GM19193 (cell line): Measurements from ENCODE around the gene TRAPPC12.

Experiments used
- POLR2A ChIP-seq: IDR thresholded peaks from 4 replicates; pipeline ENCODE4 v1.6.1; 2011; ENCODE audit not compliant: insufficient read depth, insufficient read length; ENCODE audit errors: extremely low read depth

The TRAPPC12 gene

DNA sequence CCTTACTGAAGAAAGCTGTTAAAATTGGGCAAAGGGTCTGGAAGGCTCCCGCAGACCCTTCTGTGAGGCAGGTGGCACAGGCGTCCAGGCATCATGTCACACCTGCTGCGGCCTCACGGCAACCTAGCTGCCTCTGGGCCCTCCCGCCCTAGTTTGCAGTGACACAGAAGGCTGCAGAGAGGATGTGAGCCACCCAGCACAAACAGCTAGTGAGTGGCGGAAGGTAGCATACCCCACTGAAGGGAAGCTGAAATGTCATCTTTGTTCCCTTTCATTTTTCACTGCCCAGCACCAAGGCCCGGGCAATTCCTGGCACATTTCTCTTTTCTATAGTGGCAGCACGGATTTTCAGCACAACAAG is 53.8 kb downstream of the TRAPPC12 start:
- TF ChIP-seq POLR2A, result no peak

DNA sequence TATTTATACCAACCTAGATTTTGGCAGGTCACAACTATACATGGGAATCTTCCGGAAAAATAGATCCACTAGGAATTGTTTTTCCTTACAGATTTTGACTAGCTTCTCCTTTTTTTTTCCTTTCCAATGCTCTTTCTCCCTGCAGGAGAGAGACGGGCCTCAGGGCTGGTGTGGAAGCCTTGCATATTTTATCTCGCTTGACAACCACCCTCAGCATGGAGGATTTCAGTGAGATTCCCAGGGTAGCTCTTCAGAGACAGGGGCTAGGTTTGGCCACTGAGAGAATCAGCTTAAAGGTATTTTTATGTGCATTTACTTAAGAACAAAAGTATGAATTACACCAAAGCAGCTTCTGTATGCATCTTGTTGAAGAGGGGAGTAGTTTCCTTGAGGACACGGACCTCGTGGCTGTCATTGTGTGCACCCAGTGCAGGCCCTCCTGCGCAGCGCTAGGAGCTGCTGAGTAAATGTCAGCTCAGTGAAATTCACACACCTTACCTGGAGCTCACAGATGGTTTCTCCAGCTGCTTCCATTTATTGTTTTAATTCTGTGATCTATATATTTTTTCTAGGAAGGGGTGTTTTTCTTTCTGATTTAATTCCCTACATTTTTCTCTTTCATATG is 54.4 kb downstream of the TRAPPC12 start:
- TF ChIP-seq POLR2A, result no peak

DNA sequence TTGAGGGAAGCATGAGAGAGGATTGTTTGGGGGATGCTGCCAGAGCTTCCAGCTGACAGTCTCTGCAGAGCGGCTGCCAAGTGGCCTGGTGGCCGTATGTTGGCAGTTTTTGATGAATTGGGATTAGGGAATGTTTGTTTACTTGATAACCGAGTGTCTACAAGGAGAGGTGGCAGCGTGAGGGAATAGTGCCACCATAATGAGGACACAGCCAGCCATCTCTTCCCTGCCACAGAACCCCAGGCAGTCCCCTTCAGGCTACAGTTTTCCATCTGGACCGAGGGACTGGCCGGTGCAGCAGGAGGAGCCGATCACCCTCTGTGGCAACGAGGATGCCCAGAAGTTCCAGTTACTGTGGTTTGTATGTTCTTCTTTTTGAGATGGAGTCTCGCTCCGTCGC is 55.2 kb downstream of the TRAPPC12 start:
- TF ChIP-seq POLR2A, result no peak

DNA sequence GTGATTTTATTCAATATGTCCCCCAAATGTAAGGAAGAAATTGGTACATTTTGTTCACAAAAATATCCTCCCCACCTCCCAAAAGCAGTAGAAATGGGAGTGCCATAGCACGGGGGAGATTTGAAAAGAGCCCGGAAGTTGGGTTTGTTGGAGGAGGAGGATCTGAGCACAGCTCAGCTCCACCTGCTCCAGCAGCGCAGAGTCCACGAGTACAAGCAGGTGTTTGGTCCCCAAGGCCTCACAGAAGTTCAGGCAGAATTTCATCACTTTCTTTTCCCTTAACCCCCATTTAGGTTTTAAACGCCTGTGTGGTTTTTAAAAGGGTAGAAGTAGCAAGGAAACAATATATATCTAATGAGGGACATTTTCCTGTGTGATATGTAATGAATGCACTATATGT is 56.0 kb downstream of the TRAPPC12 start:
- no peak for TF ChIP-seq POLR2A

DNA sequence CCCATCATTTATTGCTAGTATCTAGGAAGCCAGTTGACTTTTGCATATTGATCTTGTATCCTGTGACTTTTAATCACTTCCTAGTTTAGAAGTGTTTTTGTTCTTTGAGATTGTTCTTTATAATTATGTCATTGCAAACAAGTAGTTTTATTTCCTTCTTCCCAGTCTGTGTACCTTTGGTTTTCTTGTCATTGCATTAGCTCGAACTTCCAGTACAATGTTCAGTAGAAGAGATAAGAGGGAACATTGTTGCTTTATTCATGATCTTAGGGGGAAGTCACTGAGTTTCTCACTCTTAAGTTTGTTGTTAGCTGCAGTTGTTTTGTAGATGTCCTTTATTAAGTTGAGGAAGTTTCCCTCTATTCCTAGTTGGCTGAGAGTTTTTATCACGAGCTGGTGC is 61.0 kb downstream of the TRAPPC12 start:
- no peak for TF ChIP-seq POLR2A

DNA sequence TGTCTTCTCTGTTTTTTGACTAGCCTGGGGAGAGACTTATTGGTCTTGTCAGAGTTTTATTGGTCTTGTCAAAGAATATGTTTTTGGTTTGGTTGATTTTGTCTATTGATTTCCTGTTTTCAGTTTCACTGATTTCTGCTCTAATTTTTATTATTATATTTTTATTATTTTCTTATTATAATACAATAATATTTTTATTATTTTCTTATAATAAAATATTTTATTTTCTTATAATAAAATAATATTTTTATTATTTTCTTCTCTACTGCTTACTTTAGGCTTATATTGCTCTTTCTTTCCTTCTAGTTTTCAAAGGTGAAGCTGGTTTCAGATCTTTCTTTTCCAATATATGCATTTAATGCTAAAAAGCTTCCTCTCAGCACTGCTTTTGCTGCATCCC is 62.0 kb downstream of the TRAPPC12 start:
- no peak for TF ChIP-seq POLR2A

DNA sequence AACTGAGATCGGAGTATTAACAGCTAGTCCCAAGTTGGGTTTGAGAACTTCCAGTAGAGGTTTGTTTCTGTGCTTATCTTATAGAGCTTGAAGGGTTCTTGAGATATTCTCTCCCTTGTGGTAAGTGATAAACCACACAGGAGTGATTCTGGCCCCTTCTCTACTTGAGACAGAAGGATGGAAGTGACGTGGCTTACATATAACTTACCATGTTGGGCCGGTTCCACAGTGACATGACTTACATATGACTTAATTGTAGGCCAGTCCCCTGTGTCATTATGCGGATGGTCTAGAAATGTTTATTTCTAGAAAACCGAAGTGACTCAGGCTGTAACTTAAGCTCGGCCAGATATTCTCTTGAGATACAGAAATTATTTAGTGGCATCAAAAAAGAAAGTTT is 62.7 kb downstream of the TRAPPC12 start:
- TF ChIP-seq POLR2A, result no peak

DNA sequence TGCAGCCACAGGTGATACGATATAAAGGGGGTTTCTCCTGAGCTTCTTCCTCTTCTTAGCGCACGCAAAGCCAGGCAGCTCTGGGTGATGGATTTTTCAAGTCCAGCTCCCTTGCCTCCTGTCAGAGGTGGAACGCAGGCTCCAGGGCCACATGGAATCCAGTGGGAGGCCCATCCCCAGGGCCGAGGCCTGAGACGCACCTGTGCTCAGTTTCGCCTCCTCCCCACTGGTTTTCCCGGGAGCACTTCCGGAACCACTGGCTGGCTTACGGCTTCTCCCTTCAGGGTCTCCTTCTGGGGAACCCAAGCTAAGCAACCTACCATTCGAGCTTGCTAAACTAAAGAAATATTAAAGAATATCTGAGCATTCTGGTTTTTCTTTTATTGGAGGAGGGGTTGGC is 63.6 kb downstream of the TRAPPC12 start:
- TF ChIP-seq POLR2A, result no peak

DNA sequence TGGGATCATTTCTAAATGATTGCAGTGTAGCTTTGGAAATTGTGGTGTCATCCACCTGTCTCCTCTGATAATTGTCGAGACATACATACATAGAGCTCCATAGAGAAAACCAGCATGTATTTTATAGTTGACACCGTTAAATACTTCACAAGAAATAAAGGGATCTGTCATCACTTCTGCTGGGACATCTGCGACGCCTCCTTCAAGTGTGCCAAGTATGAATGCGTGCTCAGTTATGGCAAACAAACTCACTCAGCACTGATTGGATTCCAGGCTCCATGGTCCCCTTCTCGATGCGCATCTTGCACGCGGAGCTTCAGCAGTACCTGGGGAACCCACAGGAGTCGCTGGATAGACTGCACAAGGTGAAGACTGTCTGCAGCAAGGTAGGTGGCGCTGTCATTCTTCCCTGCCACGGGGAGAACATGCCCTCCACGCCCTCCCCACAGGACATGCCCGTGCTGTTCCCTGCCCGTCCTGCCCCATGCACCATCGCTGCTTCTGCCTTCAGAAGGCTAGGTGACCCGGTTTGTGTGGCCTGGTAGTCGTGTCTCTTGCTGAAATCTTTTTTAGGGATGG is 64.1 kb downstream of the TRAPPC12 start:
- TF ChIP-seq POLR2A, result no peak

DNA sequence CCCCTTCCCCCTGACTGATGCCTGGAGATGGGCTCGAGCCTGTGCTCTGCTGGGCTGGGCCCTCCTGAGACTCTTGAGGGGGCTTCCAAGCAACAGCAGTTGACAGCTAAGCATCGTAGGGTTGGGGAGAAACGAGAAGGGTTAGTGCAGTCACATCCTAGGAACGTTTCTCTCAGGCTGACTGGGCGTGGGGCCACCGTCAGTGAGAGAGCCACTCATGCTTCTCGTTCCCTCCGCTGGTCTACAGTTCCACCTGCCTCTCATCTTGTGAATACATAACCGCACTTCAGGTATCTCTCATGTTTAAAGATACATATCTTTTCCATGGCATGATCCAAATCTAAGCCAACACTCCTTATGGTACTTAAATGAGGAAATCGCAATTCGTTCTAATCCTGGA is 66.4 kb downstream of the TRAPPC12 start:
- TF ChIP-seq POLR2A, result no peak

DNA sequence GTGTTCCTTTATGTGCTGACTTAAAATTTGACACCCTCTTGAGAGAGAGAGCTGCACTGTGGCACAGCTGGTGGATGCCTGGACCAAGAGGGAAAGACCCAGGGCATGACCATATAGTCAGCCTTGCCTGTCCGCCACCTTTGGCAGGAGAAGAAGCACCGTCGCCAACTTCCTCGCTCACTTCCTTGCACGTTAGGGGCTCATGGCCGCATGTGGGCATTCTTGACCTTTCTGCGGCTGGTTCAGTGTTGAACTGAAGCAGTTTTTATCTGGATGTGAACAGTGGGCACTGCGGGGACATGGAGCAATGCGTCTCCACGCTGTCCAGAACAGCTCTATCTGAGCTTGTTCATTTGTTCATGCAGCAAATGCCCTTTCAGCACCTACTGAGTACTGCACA is 66.9 kb downstream of the TRAPPC12 start:
- no peak for TF ChIP-seq POLR2A

DNA sequence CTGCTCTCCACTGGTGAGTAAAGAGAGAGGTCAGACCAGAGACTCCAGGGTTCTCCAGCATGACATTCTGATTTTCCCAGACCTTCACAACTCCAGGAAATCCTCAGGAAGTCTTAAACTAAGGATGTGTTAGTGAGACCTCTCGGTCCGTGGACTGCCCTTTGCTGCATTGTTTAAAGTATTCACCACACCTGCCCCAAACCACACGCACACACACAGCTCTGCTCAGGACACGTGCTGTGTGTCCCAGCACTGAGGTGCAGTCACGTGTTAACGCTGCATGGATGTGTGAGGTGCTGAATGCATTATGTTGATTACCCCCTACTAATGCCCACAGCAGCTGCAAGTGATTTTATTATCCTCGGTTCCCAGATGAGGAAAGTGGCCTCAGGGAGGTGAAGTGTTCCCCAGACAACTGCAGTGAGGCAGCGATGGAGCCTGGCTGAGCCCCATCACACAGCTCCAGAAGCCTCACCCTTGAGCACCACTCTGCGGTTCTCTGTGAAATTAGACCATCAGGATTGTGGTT is 68.4 kb downstream of the TRAPPC12 start:
- TF ChIP-seq POLR2A, result no peak

DNA sequence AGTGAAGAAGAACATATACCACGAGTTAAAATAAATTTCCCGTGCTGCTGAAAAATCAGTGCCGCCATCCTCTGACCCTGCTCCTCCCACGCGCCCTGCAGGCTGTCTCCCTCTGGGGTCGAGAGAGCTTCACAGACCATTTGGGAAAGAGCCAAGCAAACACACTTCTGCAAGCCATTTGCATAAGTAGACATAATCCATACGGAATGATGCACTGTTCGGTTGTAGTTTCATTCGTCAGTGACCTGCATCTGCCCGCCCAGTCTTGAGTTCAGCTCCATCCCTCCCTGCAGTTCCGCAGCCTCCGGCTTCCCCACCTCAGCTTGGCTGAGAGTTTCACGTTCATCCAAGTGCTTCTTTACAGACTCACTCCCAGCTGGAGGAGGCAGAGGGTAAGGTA is 69.6 kb downstream of the TRAPPC12 start:
- TF ChIP-seq POLR2A, result no peak

DNA sequence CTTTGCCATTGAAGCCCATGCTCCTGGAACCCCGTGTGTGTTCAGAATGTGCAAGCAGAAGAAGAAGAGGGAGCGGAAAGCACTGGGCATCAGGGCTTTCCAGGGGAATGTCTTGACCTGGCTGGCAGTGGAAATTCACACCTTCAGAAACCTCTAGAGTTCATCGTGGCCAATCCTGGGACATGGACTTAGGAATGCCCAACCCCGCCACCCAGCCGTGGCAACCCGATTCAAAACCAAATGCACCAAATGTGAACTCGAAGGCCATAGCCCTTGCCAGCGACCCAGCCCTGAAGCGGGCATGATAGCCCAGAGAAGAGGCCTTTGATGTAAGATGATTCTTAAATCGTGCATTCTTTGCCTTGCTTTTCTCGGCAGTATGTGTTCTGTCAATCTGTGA is 70.4 kb downstream of the TRAPPC12 start:
- no peak for TF ChIP-seq POLR2A

DNA sequence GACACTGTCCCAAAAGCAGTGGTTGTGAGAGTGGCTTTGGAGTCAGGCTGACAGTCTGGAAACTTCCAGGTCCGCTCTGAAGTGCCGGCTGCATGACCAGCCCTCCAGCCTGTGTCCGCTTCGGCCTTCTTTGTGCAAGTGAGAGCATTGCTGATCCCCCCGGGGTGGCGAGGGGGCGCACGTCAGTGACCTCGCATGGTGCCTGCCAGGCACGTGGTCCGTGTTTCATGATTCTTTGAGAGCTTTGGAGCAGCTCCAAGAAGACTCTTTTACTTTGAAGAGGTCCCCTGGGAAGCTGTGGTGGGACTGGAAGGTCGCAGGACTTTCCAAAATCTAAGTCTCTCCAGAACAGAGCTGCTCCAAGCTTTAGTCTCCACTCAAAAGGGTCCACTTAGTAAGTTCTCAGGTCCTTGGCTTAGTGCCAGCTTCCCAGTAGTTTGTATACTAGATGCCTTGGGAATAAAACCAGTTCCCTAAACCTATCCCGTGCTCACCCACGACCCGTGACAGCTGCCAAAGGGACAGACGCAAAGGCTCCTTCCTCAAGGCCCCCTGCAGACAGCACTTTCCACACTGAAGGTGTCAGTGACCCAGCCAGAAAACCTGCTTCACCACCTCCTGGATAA is 71.0 kb downstream of the TRAPPC12 start:
- TF ChIP-seq POLR2A, result no peak

DNA sequence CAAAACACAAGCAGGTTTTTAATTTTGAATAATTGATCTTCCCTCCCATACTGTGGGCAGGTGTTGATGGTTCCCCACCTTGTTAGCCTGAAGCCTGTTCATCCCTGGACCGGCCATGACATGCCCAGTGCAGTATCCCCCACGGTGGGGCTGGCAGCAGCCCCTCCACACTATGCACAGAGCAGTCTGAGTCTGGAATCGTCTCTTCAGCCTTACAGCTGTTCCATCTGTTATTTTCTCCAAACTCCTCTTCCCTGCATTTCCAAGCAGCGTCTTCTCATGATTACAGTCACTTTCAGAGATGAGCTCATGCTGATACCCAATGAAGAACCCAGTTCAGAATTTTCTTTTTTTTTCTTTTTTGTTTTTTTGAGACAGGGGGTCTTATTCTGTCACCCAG is 71.7 kb downstream of the TRAPPC12 start:
- no peak for TF ChIP-seq POLR2A
